Prostate gland (tissue), 2 donors: ENCODE data around the gene ABCC5.

Source experiments
- POLR2A ChIP-seq: fragments of 450-650 bp; IDR thresholded peaks from one replicate; pipeline ENCODE4 v1.6.1; 2016; ENCODE audit warnings: antibody characterized with exemption, mild to moderate bottlenecking
- TF ChIP-seq, protein P1 (sequence below), 4 experiments: fragments of 200-600 bp in 2 of 4; fragments of 450-650 bp in 2 of 4; sonication (generic) in 2 of 4; IDR thresholded peaks; 1 replicate in 3 of 4; 2 replicates in 1 of 4; pipeline ENCODE4 v1.5.1; 2016 to 2019; ENCODE audit warnings: antibody characterized with exemption in 4 of 4, mild to moderate bottlenecking in 2 of 4, moderate library complexity in 2 of 4

DNA sequence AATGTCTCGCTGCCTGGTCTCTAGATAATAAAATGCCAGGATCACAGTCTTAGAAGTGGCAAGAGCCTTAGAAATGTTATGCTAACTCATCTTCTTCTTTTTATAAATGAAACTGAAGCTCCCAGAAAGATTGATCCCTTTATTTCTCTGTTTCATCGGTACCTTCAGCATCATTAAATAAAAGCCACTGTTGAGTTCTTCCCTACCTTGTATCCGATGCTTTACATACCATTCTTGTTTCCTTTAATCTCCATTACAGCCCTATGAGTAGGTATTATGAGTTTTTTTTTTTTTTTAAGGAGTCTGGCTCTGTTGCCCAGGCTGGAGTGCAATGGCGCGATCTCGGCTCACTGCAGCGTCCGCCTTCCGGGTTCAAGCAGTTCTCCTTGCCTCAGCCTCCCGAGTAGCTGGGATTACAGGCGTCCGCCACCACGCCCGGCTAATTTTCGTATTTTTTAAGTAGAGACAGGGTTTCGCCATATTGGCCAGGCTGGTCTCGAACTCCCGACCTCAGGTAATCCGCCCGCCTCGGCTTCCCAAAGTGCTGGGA, 815 bp upstream of the ABCC5 start:
- TF ChIP-seq, protein P1, sequence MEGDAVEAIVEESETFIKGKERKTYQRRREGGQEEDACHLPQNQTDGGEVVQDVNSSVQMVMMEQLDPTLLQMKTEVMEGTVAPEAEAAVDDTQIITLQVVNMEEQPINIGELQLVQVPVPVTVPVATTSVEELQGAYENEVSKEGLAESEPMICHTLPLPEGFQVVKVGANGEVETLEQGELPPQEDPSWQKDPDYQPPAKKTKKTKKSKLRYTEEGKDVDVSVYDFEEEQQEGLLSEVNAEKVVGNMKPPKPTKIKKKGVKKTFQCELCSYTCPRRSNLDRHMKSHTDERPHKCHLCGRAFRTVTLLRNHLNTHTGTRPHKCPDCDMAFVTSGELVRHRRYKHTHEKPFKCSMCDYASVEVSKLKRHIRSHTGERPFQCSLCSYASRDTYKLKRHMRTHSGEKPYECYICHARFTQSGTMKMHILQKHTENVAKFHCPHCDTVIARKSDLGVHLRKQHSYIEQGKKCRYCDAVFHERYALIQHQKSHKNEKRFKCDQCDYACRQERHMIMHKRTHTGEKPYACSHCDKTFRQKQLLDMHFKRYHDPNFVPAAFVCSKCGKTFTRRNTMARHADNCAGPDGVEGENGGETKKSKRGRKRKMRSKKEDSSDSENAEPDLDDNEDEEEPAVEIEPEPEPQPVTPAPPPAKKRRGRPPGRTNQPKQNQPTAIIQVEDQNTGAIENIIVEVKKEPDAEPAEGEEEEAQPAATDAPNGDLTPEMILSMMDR (IDR thresholded peaks at IDR 0.05): no peak
- no peak for TF ChIP-seq POLR2A
